Kidney (tissue), 14 donors: Measurements from ENCODE around the gene ERLEC1. TPM values are rescaled to one million over a fixed set of nuclear protein-coding genes. Genes with fewer than 3 reads are reported as not detected.
A peak's percentile ranks its signal among the peaks of the same experiment; 100 is the strongest.

Experiments
- DNase-seq, 5 donors: peaks; one replicate each; pipeline ENCODE4 v3.0.0-alpha.2; 2013 to 2020
- FAIRE-seq: peaks from 2 replicates; lab custom pipeline; 2012; peaks lifted over from hg19 to GRCh38; lab: Jason Lieb, UNC
- H3K27ac ChIP-seq, 2 donors: one replicate each; pipeline ENCODE4 v1.7.0; 2013; ENCODE audit warnings: low read depth in 2 of 2, low read length in 2 of 2, inconsistent platforms in 1 of 2
- H3K27me3 ChIP-seq: one replicate; pipeline ENCODE4 v1.7.1; 2013; ENCODE audit warnings: low read length, inconsistent platforms; ENCODE audit not compliant: control insufficient read depth, insufficient read depth
- H3K36me3 ChIP-seq, 3 donors: one replicate each; pipeline versions ENCODE4 v1.7.0 to v1.7.1; 2013; ENCODE audit warnings: low read length in 3 of 3, control low read depth in 1 of 3, inconsistent platforms in 1 of 3; ENCODE audit not compliant: insufficient read depth in 3 of 3, control insufficient read depth in 2 of 3
- H3K4me1 ChIP-seq, 3 donors: one replicate each; pipeline versions ENCODE4 v1.7.0 to v1.7.1; 2013; ENCODE audit warnings: low read length in 3 of 3, inconsistent platforms in 1 of 3, low read depth in 1 of 3; ENCODE audit not compliant: control insufficient read depth in 2 of 3, insufficient read depth in 2 of 3
- H3K4me3 ChIP-seq, 3 donors: one replicate each; pipeline versions ENCODE4 v1.7.0 to v1.8.1; 2013; ENCODE audit warnings: low read length in 3 of 3, control low read depth in 1 of 3, inconsistent platforms in 1 of 3
- H3K9ac ChIP-seq, 3 donors: one replicate each; pipeline versions ENCODE4 v1.7.0 to v1.7.1; 2013; ENCODE audit warnings: low read length in 3 of 3, control low read depth in 1 of 3, inconsistent platforms in 1 of 3
- H3K9me3 ChIP-seq, 3 donors: one replicate each; pipeline versions ENCODE4 v1.7.0 to v1.7.1; 2013; ENCODE audit warnings: low read length in 3 of 3, control low read depth in 1 of 3, inconsistent platforms in 1 of 3; ENCODE audit not compliant: control insufficient read depth in 2 of 3, insufficient read depth in 1 of 3
- intact Hi-C: fragments of 100-400 bp; cut with DNase I; formaldehyde crosslinking; loops from one replicate; pipeline ENCODE4 v1.11.1; 2022
- polyA plus RNA-seq: library from polyadenylated mRNA; stranded (reverse); fragments of 350-450 nt; fragmentation: Illumina TruSeq; extraction: RNeasy Lipid Tissue Mini Kit (QIAGEN cat#74804); gene quantifications from one replicate; pipeline ENCODE4 v1.2.3, GENCODE V29; 2014; ENCODE audit warnings: low read depth, low replicate concordance; ENCODE audit not compliant: insufficient read depth
- total RNA-seq: library from RNA; stranded (reverse); fragmentation: NEBNext Ultra II Directional; extraction: Animal tissue kit (Norgen Biotek cat#: 25700); gene quantifications from one replicate; pipeline ENCODE4 v1.2.1, GENCODE V29; 2021
- TF ChIP-seq, protein P1 (sequence below): IDR thresholded peaks from 3 replicates; pipeline ENCODE4 v1.5.1; 2012; ENCODE audit warnings: mild to moderate bottlenecking, moderate library complexity, borderline replicate concordance; ENCODE audit not compliant: insufficient read depth; ENCODE audit errors: extremely low read depth
- donor health status: control.
- donor health status: control.
- donor health status: control.
- donor health status: control.
- donor health status: control.
- donor health status: DM: yes; HTN: yes; CAD: no.
- donor health status: Normal renal cell carcinoma (clear cell type).

Gene ERLEC1
- total and polyA plus RNA-seq, 2 donors from 2014 or later: 39.9 to 43.7 TPM

DNA sequence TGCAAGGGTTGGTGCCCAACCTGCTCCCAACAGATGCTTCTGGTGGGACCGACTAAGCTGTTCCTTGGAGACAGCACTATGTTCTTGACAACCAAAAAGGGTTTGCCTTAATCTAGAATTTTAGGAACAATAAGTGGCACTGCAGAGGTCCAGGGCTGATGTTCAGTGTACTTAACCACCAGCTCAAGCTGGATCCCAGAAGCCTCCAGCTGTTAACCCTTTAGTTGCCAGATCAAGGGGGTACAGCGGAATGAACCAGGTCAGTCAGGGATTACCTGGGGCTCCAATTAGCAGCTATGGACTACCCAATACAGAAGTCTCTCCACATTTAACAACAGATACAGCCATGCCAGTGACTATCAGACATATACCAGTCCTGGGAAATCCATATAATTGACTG lies 69.4 kb downstream of the ERLEC1 start:
- Histone ChIP-seq H3K9ac (no peak overlapping the region), H3K4me1 (no peaks in the 10 kb centered on the region), H3K27me3 (no peaks in the 10 kb centered on the region), H3K36me3 (no peaks in the 10 kb centered on the region), H3K27ac (no peak overlapping the region), H3K4me3 (no peak overlapping the region), H3K9me3 (no peaks in the 10 kb centered on the region)
- DNase-seq (peak in 1 of 5 donors; percentile 6), FAIRE-seq (no peak)
- TF ChIP-seq, protein P1, sequence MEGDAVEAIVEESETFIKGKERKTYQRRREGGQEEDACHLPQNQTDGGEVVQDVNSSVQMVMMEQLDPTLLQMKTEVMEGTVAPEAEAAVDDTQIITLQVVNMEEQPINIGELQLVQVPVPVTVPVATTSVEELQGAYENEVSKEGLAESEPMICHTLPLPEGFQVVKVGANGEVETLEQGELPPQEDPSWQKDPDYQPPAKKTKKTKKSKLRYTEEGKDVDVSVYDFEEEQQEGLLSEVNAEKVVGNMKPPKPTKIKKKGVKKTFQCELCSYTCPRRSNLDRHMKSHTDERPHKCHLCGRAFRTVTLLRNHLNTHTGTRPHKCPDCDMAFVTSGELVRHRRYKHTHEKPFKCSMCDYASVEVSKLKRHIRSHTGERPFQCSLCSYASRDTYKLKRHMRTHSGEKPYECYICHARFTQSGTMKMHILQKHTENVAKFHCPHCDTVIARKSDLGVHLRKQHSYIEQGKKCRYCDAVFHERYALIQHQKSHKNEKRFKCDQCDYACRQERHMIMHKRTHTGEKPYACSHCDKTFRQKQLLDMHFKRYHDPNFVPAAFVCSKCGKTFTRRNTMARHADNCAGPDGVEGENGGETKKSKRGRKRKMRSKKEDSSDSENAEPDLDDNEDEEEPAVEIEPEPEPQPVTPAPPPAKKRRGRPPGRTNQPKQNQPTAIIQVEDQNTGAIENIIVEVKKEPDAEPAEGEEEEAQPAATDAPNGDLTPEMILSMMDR: no peak
- intact Hi-C loops: no loop called here

DNA sequence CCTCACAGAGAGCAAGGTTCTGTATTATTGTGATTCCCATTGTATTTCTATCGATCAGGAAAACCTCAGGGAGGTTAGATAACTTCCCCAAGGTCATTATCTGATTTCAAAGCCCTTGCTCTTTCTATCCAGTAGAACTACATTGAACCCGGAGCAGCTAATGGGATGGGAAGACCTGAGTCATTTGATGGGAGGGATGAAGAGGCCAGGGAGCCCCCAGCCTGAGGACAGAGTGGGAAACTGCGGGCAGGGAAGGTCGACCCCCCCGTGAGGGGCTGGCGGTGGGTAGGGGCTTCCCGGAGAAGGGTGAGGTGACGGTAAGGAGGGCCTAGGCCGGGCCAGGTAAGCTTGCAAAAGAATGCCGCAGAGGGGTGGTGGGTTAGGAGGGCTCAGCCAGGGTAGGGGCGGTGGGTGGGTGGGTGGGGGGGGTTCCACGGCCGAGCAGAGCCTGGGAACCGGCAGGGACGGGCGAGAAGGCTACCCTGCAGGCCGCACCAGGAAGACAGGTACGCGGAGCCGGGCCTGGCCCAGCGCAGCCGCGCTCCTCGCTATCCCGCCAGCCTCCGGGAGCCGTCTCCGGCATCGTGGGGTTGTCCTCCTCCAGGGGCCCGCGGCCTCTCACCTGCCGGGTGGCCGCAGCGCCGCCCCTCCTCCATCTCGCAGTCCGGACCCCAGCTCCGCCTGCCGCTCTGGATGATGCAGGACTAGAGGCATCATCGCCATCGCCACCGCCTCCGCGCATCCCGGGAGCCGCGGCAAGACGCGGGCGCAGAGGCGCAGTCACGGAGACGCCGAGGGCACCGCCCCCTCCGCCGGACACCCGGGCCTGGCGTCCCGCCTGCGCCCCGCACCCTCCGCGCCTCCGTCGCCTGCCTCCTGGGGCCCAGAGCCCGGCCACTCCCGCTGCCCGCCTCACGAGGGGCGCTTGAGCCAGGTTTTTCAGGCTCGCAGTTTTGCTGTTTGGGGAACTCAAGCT lies 72.7 kb downstream of the ERLEC1 start, which contains the start of gene GPR75:
TSS of gene GPR75 (minus strand) at position 762 of the 976 bp plus-strand sequence. CDS start 5,211 bp downstream, outside the sequence.
- no peak within 1 kb of the TSS for H3K27ac ChIP-seq
- H3K4me1 ChIP-seq: no peaks in the 10 kb centered on the region
- FAIRE-seq (no peak), DNase-seq (peak; percentile 54 to 78 (median 68))
- intact Hi-C loops: no loop called here
- TF ChIP-seq, protein P1: no peak
- H3K36me3 ChIP-seq: no peaks in the 10 kb centered on the region
- peak within 1 kb of the TSS in 1 of 3 donors; percentile 36 for H3K4me3 ChIP-seq
- peak within 1 kb of the TSS in 1 of 3 donors; percentile 7 for H3K9ac ChIP-seq
- no peaks in the 10 kb centered on the region for H3K9me3 ChIP-seq
- no peaks in the 10 kb centered on the region for H3K27me3 ChIP-seq

- no peaks in the 10 kb centered on the region for H3K4me1 ChIP-seq
- DNase-seq (no peak), FAIRE-seq (no peak)
- no peak overlapping the region for H3K4me3 ChIP-seq
- peaks cover 0 to 6% (median 0%) of the 10 kb centered on the region in 3 donors for H3K36me3 ChIP-seq
- H3K9ac ChIP-seq: no peak overlapping the region
- intact Hi-C loops: no loop called here
- TF ChIP-seq, protein P1: no peak
- no peaks in the 10 kb centered on the region for H3K9me3 ChIP-seq
- H3K27ac ChIP-seq: no peak overlapping the region
- no peaks in the 10 kb centered on the region for H3K27me3 ChIP-seq
Measured at GRCh38 chr2:53861824-53862223, 75.0 kb downstream of the ERLEC1 start.
